Esophagus squamous epithelium (tissue), 5 donors: ENCODE results near the gene MBLAC1. TPM values are rescaled to one million over a fixed set of nuclear protein-coding genes. Genes with fewer than 3 reads are reported as not detected.

ENCODE experiments used
- DNase-seq: peaks from one replicate; lab custom pipeline; 2025; lab: John Stamatoyannopoulos, UW
- H3K27ac ChIP-seq, 4 donors: fragments of 200-600 bp; sonication (generic); one replicate each; pipeline ENCODE4 v1.5.1; 2016 to 2019; ENCODE audit warnings: mild to moderate bottlenecking in 1 of 4
- H3K27me3 ChIP-seq, 4 donors: fragments of 200-600 bp; sonication (generic); 1 replicate in 3 of 4; 2 replicates in 1 of 4; pipeline versions ENCODE4 v1.5.1 to v1.6.0; 2017 to 2021; ENCODE audit warnings: antibody characterized with exemption in 1 of 4
- H3K36me3 ChIP-seq, 3 donors: fragments of 200-600 bp; sonication (generic); one replicate each; pipeline ENCODE4 v1.5.1; 2016 to 2019
- H3K4me1 ChIP-seq, 3 donors: fragments of 200-600 bp; sonication (generic); one replicate each; pipeline ENCODE4 v1.5.1; 2017 to 2019
- H3K4me3 ChIP-seq, 4 donors: fragments of 200-600 bp; sonication (generic); 1 replicate in 3 of 4; 2 replicates in 1 of 4; pipeline ENCODE4 v1.5.1; 2016 to 2019; ENCODE audit warnings: mild to moderate bottlenecking in 2 of 4, moderate library complexity in 1 of 4
- H3K9me3 ChIP-seq, 3 donors: fragments of 200-600 bp; sonication (generic); one replicate each; pipeline ENCODE4 v1.5.1; 2016 to 2019
- CTCF ChIP-seq, 6 experiments: fragments of 450-650 bp in 4 of 6; fragments of 200-600 bp in 2 of 6; sonication (generic) in 2 of 6; IDR thresholded peaks; one replicate each; pipeline ENCODE4 v1.5.1; 2016 to 2019; ENCODE audit warnings: antibody characterized with exemption in 6 of 6, mild to moderate bottlenecking in 4 of 6, moderate library complexity in 4 of 6
- POLR2A ChIP-seq, 4 donors: fragments of 450-650 bp; IDR thresholded peaks; one replicate each; pipeline ENCODE4 v1.6.1; 2017; ENCODE audit warnings: antibody characterized with exemption in 4 of 4, mild to moderate bottlenecking in 4 of 4, moderate library complexity in 3 of 4
- WGBS, 2 donors: methylation state at CpG; one replicate each; pipeline ENCODE4 v1.1.5; 2018; 5-methylcytosine and 5-hydroxymethylcytosine counted together
- intact Hi-C: fragments of 100-400 bp; cut with DNase I; formaldehyde crosslinking; loops from one replicate; pipeline ENCODE4 v1.15.0; 2022
- total RNA-seq, 4 donors: library from RNA; depleted of rRNA; stranded (reverse); fragments of >200 nt; gene quantifications; one replicate each; pipeline ENCODE4 v1.1.0, GENCODE V29; 2016
- donor health status: DM: yes; HTN: yes; CAD: no.

The MBLAC1 gene
- total RNA-seq, 4 donors from 2014 or later: 2.1 to 6.7 (median 2.9) TPM

DNA sequence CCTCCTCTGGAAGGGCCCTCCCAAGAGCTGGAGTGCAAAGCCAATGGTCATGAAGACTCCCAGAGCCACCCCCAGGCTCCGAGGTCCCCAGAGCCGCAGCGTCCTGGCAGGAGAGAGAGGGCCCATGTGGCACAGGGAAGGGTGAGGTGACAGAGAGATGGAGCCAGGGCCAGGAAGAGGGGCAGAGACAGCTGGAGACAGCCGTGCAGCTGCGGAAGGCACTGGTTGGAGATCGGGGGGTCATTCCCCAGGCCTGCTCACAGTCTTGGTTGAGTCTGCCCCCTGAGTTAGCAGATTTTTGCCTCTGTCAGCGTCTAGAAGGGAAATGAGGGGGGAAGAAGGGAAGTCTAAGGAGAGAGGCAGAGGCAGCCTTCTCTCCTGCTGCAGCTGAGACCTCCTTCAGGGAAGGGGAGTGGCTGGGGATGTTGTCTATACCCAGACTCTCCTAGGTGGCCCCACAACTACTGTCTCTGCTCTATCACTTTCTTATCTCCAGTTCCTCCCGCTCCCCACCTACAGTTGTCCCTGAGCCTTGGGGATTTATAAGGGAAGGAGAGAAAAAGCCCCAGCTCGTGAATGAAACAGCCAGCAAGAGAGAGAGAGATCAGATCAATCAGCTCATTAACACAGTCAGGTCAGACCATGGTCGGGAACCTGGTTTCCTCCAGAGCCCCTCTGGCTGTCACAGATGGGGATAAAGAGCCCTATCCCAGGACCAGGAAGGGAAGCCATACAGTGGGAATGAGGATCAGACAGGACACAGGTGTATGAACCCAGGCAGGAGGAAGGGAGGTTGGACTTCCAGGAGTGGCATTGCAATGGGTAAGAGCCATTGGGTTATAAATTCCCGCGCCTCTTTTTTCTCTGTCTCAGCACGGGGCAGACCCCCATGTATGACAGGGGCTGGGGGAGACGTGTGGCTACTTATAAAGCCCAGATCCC lies 40.5 kb downstream of the MBLAC1 start:
- DNase-seq: no peak
- TF ChIP-seq CTCF (IDR thresholded peaks at IDR 0.05) (no peak), POLR2A (IDR thresholded peaks at IDR 0.05) (no peak)
- peak overlapping the region in 3 of 4 donors; percentile 53 to 66 (median 55) for H3K4me3 ChIP-seq
- peak overlapping the region in 3 of 4 donors; percentile 79 to 88 (median 87) for H3K27ac ChIP-seq
- no peaks in the 10 kb centered on the region for H3K9me3 ChIP-seq
- peaks cover 27 to 68% (median 35%) of the 10 kb centered on the region in 3 donors for H3K4me1 ChIP-seq
- H3K27me3 ChIP-seq: peaks cover 0 to 26% (median 1%) of the 10 kb centered on the region in 4 donors
- no peaks in the 10 kb centered on the region for H3K36me3 ChIP-seq
- intact Hi-C loops: no loop called here
- WGBS, 2 donors: 41 to 57% methylated on average over 9 to 11 of the region's 14 CpGs

DNA sequence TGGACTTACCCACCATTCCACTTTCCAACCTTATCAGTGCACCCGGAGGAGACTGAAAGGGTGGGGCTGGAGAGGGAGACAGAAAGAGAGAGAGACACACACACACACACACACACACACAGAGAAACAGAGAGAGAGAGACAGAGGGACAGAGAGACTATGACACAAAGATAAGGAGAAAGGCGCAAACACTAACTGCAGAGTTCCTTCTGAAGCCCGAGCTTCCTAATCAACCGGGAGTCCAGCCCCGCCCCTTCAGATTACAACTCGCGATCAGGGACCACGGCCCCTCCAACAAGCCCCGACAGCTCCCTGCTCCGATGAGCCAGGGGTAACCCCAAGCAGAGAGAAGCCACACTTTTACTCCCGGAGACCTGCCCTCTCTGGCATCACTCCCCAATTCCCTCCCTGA lies 41.2 kb downstream of the MBLAC1 start:
- Histone ChIP-seq H3K27ac (peak overlapping the region; percentile 75 to 88 (median 83)), H3K4me1 (peaks cover 27 to 62% (median 33%) of the 10 kb centered on the region in 3 donors), H3K9me3 (no peaks in the 10 kb centered on the region), H3K27me3 (peaks cover 0 to 27% (median under 1%) of the 10 kb centered on the region in 4 donors), H3K4me3 (peak overlapping the region; percentile 37 to 66 (median 54)), H3K36me3 (no peaks in the 10 kb centered on the region)
- TF ChIP-seq POLR2A (IDR thresholded peaks at IDR 0.05): no peak
- TF ChIP-seq CTCF (IDR thresholded peaks at IDR 0.05): no peak
- 2 to 3% methylated on average over 9 to 11 of the region's 11 CpGs for WGBS, 2 donors
- no peak for DNase-seq
- intact Hi-C loops: no loop called here

DNA sequence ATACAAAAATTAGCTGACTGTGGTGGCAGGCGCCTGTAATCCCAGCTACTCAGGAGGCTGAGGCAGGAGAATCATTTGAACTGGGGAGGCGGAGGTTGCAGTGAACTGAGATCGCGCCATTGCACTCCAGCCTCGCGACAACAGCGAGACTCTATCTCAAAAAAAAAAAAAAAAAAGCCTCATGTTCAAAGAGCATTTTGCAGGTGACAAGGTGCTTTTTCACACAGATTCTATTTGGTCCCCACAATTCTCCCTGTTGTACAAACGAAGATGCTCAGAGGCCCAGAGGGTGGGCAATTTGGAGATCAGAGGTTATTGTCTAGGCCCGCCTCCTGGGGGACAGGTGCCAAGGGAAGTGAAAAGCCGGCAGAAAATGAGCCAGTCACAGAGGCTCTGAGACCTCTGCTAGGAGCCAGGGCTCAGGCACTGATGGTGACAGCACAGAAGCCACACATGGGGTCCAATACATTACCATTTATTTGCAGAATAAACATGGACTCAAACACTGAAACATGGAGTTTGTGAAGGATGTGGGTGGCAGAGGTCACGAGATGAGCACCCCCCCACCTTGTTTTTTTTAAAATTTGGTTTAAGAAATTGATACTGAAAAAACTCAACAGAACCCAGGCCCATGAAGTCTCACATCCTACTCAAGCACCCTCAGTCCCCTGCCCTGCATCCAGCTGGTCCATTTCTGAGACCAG lies 42.5 kb downstream of the MBLAC1 start:
- H3K27ac ChIP-seq: peak overlapping the region in 3 of 4 donors; percentile 75 to 88 (median 87)

GRCh38 chr7:100170101-100170897 lies 43.5 kb downstream of the MBLAC1 start:
- Histone ChIP-seq H3K36me3 (no peaks in the 10 kb centered on the region), H3K27me3 (peaks cover 0 to 27% (median 0%) of the 10 kb centered on the region in 4 donors), H3K4me1 (peaks cover 25 to 50% (median 27%) of the 10 kb centered on the region in 3 donors), H3K9me3 (no peaks in the 10 kb centered on the region), H3K27ac (no peak overlapping the region), H3K4me3 (no peak overlapping the region)
- 87 to 88% methylated on average over 10 to 11 of the region's 11 CpGs for WGBS, 2 donors
- intact Hi-C loops: no loop called here
- no peak for TF ChIP-seq CTCF (IDR thresholded peaks at IDR 0.05)
- TF ChIP-seq POLR2A (IDR thresholded peaks at IDR 0.05): no peak
- no peak for DNase-seq

More for the DNA sequence above, 42.5 kb downstream of the MBLAC1 start:
- H3K4me1 ChIP-seq: peaks cover 25 to 50% (median 27%) of the 10 kb centered on the region in 3 donors
- no peak for DNase-seq
- no peaks in the 10 kb centered on the region for H3K36me3 ChIP-seq
- no peak overlapping the region for H3K4me3 ChIP-seq
- peaks cover 0 to 27% (median 0%) of the 10 kb centered on the region in 4 donors for H3K27me3 ChIP-seq
- H3K9me3 ChIP-seq: no peaks in the 10 kb centered on the region
- TF ChIP-seq POLR2A (IDR thresholded peaks at IDR 0.05): no peak
- intact Hi-C loops: no loop called here
- WGBS, 2 donors: 71% methylated on average over 4 to 6 of the region's 11 CpGs
